SJCRH30 (cell line): Measurements from ENCODE around the gene HYAL2. TPM values are rescaled to one million over a fixed set of nuclear protein-coding genes. Genes with fewer than 3 reads are reported as not detected.

Experiments used
- DNase-seq, 2 experiments: peaks; one replicate each; pipeline ENCODE4 v3.0.0-alpha.2; 2015 to 2020
- H3K27ac ChIP-seq: fragments of 250-450 bp; sonication (Bioruptor Pico); 2 replicates; pipeline ENCODE4 v1.5.1; 2020; ENCODE audit warnings: mild to moderate bottlenecking, moderate library complexity
- H3K27me3 ChIP-seq: fragments of 250-450 bp; sonication (Bioruptor Pico); 2 replicates; pipeline ENCODE4 v1.5.1; 2020; ENCODE audit warnings: mild to moderate bottlenecking, moderate library complexity
- H3K36me3 ChIP-seq: fragments of 250-450 bp; sonication (Bioruptor Pico); 2 replicates; pipeline ENCODE4 v1.5.1; 2020; ENCODE audit warnings: mild to moderate bottlenecking, moderate library complexity
- H3K4me1 ChIP-seq: fragments of 250-450 bp; sonication (Bioruptor Pico); 2 replicates; pipeline ENCODE4 v1.5.1; 2020; ENCODE audit warnings: mild to moderate bottlenecking, moderate library complexity
- H3K4me3 ChIP-seq: fragments of 250-450 bp; sonication (Bioruptor Pico); 2 replicates; pipeline ENCODE4 v1.5.1; 2020; ENCODE audit warnings: mild to moderate bottlenecking, moderate library complexity
- H3K9me3 ChIP-seq: fragments of 250-450 bp; sonication (Bioruptor Pico); replicated peaks from 2 replicates; pipeline ENCODE4 v1.5.1; 2020; ENCODE audit warnings: mild to moderate bottlenecking, moderate library complexity
- total RNA-seq: library from RNA; depleted of rRNA; stranded (reverse); fragments of >200 nt; shearing (Covaris generic); gene quantifications from 2 replicates; pipeline ENCODE4 v1.2.3, GENCODE V29; 2014

The HYAL2 gene
- total RNA-seq, 1 experiment from 2014 or later: 47.2 TPM

GRCh38 chr3:50340448-50341329 lies 18.1 kb upstream of the HYAL2 start, which contains the start of gene RASSF1:
Gene RASSF1 (minus strand): TSS chr3:50340836. CDS start chr3:50340805, 31 bp downstream.
- Histone ChIP-seq H3K27ac (no peak within 1 kb of the TSS), H3K4me1 (peaks cover 3% of the 10 kb centered on the region; the same call in 1 of the 2 replicates), H3K36me3 (no peaks in the 10 kb centered on the region), H3K9me3 (no peaks in the 10 kb centered on the region), H3K4me3 (no peak within 1 kb of the TSS), H3K27me3 (no peaks in the 10 kb centered on the region)
- no peak for DNase-seq

- no peak overlapping the region for H3K4me3 ChIP-seq
- H3K27me3 ChIP-seq: no peaks in the 10 kb centered on the region
- DNase-seq: no peak
- H3K9me3 ChIP-seq: no peaks in the 10 kb centered on the region
- H3K27ac ChIP-seq: no peak overlapping the region
- H3K4me1 ChIP-seq: peaks cover 4% of the 10 kb centered on the region; the same call in 1 of the 2 replicates
- H3K36me3 ChIP-seq: no peaks in the 10 kb centered on the region
These were observed 17.6 kb upstream of the HYAL2 start for GRCh38 chr3:50340147-50340447.

GRCh38 chr3:50339485-50340146 lies 17.1 kb upstream of the HYAL2 start:
- no peaks in the 10 kb centered on the region for H3K36me3 ChIP-seq

GRCh38 chr3:50338965-50339364 lies 16.4 kb upstream of the HYAL2 start:
- no peaks in the 10 kb centered on the region for H3K36me3 ChIP-seq
- no peak overlapping the region for H3K4me3 ChIP-seq
- H3K27ac ChIP-seq: no peak overlapping the region
- H3K9me3 ChIP-seq: no peaks in the 10 kb centered on the region
- no peaks in the 10 kb centered on the region for H3K27me3 ChIP-seq
- peaks cover 4% of the 10 kb centered on the region; the same call in 1 of the 2 replicates for H3K4me1 ChIP-seq
- DNase-seq: no peak

More at GRCh38 chr3:50339485-50340146, 17.1 kb upstream of the HYAL2 start:
- no peak overlapping the region for H3K4me3 ChIP-seq
- H3K27ac ChIP-seq: no peak overlapping the region
- no peaks in the 10 kb centered on the region for H3K9me3 ChIP-seq
- no peaks in the 10 kb centered on the region for H3K27me3 ChIP-seq
- no peak for DNase-seq
- H3K4me1 ChIP-seq: peaks cover 4% of the 10 kb centered on the region; the same call in 1 of the 2 replicates

- Histone ChIP-seq H3K27me3 (no peaks in the 10 kb centered on the region), H3K4me1 (peaks cover 4% of the 10 kb centered on the region; the same call in 1 of the 2 replicates), H3K27ac (peak overlapping the region; percentile 67), H3K36me3 (0 out of 2 replicates have a peak, but pooled peaks cover under 1% of the 10 kb centered on the region), H3K4me3 (peak overlapping the region; percentile 79), H3K9me3 (no peaks in the 10 kb centered on the region)
- DNase-seq: peak; percentile 98 to 99
These were observed 14.8 kb upstream of the HYAL2 start for GRCh38 chr3:50337175-50337861.

- Histone ChIP-seq H3K4me1 (peaks cover 4% of the 10 kb centered on the region; the same call in 1 of the 2 replicates), H3K27me3 (no peaks in the 10 kb centered on the region), H3K27ac (peak overlapping the region; percentile 67), H3K9me3 (no peaks in the 10 kb centered on the region), H3K4me3 (peak overlapping the region; percentile 79), H3K36me3 (peaks cover 6% of the 10 kb centered on the region; the same call in 1 of the 2 replicates)
- DNase-seq: peak in 1 of 2 experiments; percentile 38
These were observed 14.1 kb upstream of the HYAL2 start for GRCh38 chr3:50336452-50337174.

- Histone ChIP-seq H3K9me3 (no peaks in the 10 kb centered on the region), H3K36me3 (peaks cover 23% of the 10 kb centered on the region; the same call in 1 of the 2 replicates), H3K27me3 (no peaks in the 10 kb centered on the region), H3K27ac (no peak overlapping the region), H3K4me1 (peaks cover 4% of the 10 kb centered on the region; the same call in 1 of the 2 replicates), H3K4me3 (no peak overlapping the region)
- no peak for DNase-seq
These were observed 12.0 kb upstream of the HYAL2 start for GRCh38 chr3:50334339-50335075.

GRCh38 chr3:50333744-50334328 lies 11.3 kb upstream of the HYAL2 start:
- H3K27ac ChIP-seq: no peak overlapping the region

GRCh38 chr3:50331364-50331907 lies 8.9 kb upstream of the HYAL2 start:
- Histone ChIP-seq H3K36me3 (peaks cover 23% of the 10 kb centered on the region; the same call in 1 of the 2 replicates), H3K4me1 (peaks cover 4% of the 10 kb centered on the region; the same call in 1 of the 2 replicates), H3K27me3 (no peaks in the 10 kb centered on the region), H3K4me3 (no peak overlapping the region), H3K9me3 (no peaks in the 10 kb centered on the region), H3K27ac (no peak overlapping the region)
- no peak for DNase-seq

More at GRCh38 chr3:50333744-50334328, 11.3 kb upstream of the HYAL2 start:
- H3K27me3 ChIP-seq: no peaks in the 10 kb centered on the region
- peaks cover 23% of the 10 kb centered on the region; the same call in 1 of the 2 replicates for H3K36me3 ChIP-seq
- no peak overlapping the region for H3K4me3 ChIP-seq
- no peak for DNase-seq
- no peaks in the 10 kb centered on the region for H3K9me3 ChIP-seq
- peaks cover 4% of the 10 kb centered on the region; the same call in 1 of the 2 replicates for H3K4me1 ChIP-seq

GRCh38 chr3:50330330-50330729 lies 7.8 kb upstream of the HYAL2 start:
- Histone ChIP-seq H3K27ac (no peak overlapping the region), H3K4me3 (no peak overlapping the region), H3K27me3 (no peaks in the 10 kb centered on the region), H3K4me1 (no peaks in the 10 kb centered on the region), H3K36me3 (peaks cover 23% of the 10 kb centered on the region; the same call in 1 of the 2 replicates), H3K9me3 (no peaks in the 10 kb centered on the region)
- DNase-seq: no peak

GRCh38 chr3:50327943-50328691 lies 5.6 kb upstream of the HYAL2 start, which contains the start of gene TUSC2:
Gene TUSC2 (minus strand): TSS chr3:50328223. CDS start chr3:50328099, 124 bp downstream.
- peak; percentile 95 to 97 for DNase-seq
- Histone ChIP-seq H3K4me1 (peaks cover 4% of the 10 kb centered on the region; the same call in 1 of the 2 replicates), H3K27me3 (no peaks in the 10 kb centered on the region), H3K4me3 (peak within 1 kb of the TSS; percentile 90), H3K9me3 (no peaks in the 10 kb centered on the region), H3K36me3 (peaks cover 23% of the 10 kb centered on the region; the same call in 1 of the 2 replicates), H3K27ac (peak within 1 kb of the TSS; percentile 11; the same call in 1 of the 2 replicates)

- no peaks in the 10 kb centered on the region for H3K9me3 ChIP-seq
- no peak for DNase-seq
- H3K27ac ChIP-seq: no peak overlapping the region
- H3K27me3 ChIP-seq: no peaks in the 10 kb centered on the region
- peaks cover 20% of the 10 kb centered on the region; the same call in 1 of the 2 replicates for H3K36me3 ChIP-seq
- H3K4me3 ChIP-seq: peak overlapping the region; percentile 90
- peaks cover 4% of the 10 kb centered on the region; the same call in 1 of the 2 replicates for H3K4me1 ChIP-seq
These were observed 4.6 kb upstream of the HYAL2 start for GRCh38 chr3:50327129-50327528.
